HepG2 (cell line): ENCODE measurements around the gene ERBB4. TPM values are rescaled to one million over a fixed set of nuclear protein-coding genes. Genes with fewer than 3 reads are reported as not detected.

Experiments used
- ATAC-seq: fragments of 200-7000 bp; cut with Tn5 transposase; 3 replicates; pipeline ENCODE4 v1.9.1; 2020; ENCODE audit warnings: mild to moderate bottlenecking, moderate library complexity
- BruUV-seq: library from RNA; stranded (reverse); fragments of 400-500 nt; replicated peaks from 2 replicates; lab custom pipeline; 2021; lab: Mats Ljungman, UMichigan
- CTCF ChIA-PET: fragments of 300-600 bp; formaldehyde crosslinking; extraction: SDS; loops from one replicate; lab custom pipeline; 2021; ENCODE audit warnings: low total read pairs, inconsistent platforms, low intra/inter-chr PET ratio; lab: Yijun Ruan, JAX
- POLR2A ChIA-PET: fragments of 350-600 bp; sonication (Branson Sonifier 250); formaldehyde crosslinking; loops from one replicate; lab custom pipeline; 2020; ENCODE audit warnings: antibody characterized with exemption, inconsistent platforms; lab: Yijun Ruan, JAX
- DNase-seq: peaks from one replicate; pipeline ENCODE4 v3.0.0-alpha.2; 2015; ENCODE audit warnings: low spot score
- FAIRE-seq: peaks from 3 replicates; lab custom pipeline; 2011; peaks lifted over from hg19 to GRCh38; lab: Jason Lieb, UNC
- H2AFZ ChIP-seq: one replicate; pipeline ENCODE4 v1.6.1; 2011; ENCODE audit warnings: low read length, inconsistent platforms
- H3K27ac ChIP-seq: fragments of 300-600 bp; 3 replicates; pipeline ENCODE4 v1.8.0; 2011; ENCODE audit warnings: mixed run types, mild to moderate bottlenecking, mixed read lengths, low read length, inconsistent platforms; ENCODE audit not compliant: insufficient read depth; ENCODE audit errors: extremely low read length
- H3K27me3 ChIP-seq, 2 experiments: fragments of 200-600 bp in 1 of 2; 2 replicates in 1 of 2; 3 replicates in 1 of 2; pipeline versions ENCODE4 v1.6.0 to v1.8.0; 2011; ENCODE audit warnings: low read length in 2 of 2, mild to moderate bottlenecking in 2 of 2, moderate library complexity in 2 of 2, inconsistent platforms in 1 of 2; ENCODE audit not compliant: insufficient read depth in 2 of 2, control insufficient read depth in 1 of 2
- H3K36me3 ChIP-seq, 2 experiments: fragments of 200-600 bp in 1 of 2; replicated peaks in 1 of 2; 2 replicates in 1 of 2; 3 replicates in 1 of 2; pipeline versions ENCODE4 v1.5.1 to v1.8.0; 2011; ENCODE audit warnings: low read length in 2 of 2, inconsistent platforms in 1 of 2; ENCODE audit not compliant: insufficient read depth in 2 of 2, control insufficient read depth in 1 of 2
- H3K4me1 ChIP-seq: 2 replicates; pipeline ENCODE4 v1.5.1; 2012; ENCODE audit warnings: low read length, inconsistent platforms; ENCODE audit not compliant: insufficient read depth
- H3K4me2 ChIP-seq: 2 replicates; pipeline ENCODE4 v1.6.0; 2011; ENCODE audit warnings: low read depth, low read length, inconsistent platforms
- H3K4me3 ChIP-seq, 3 experiments: fragments of 200-600 bp in 1 of 3; sonication (generic), shearing (Covaris generic) in 1 of 3; replicated peaks in 1 of 3; 2 replicates each; pipeline ENCODE4 v1.5.1; 2011 to 2016; ENCODE audit warnings: low read length in 3 of 3, inconsistent platforms in 2 of 3, low read depth in 2 of 3, mild to moderate bottlenecking in 2 of 3, control low read depth in 1 of 3, mixed read lengths in 1 of 3; ENCODE audit not compliant: insufficient read depth in 1 of 3
- H3K79me2 ChIP-seq: one replicate; pipeline ENCODE4 v1.6.1; 2011; ENCODE audit warnings: low read length, inconsistent platforms; ENCODE audit not compliant: insufficient read depth
- H3K9ac ChIP-seq: 2 replicates; pipeline ENCODE4 v1.6.0; 2011; ENCODE audit warnings: mild to moderate bottlenecking, low read depth, low read length, inconsistent platforms; ENCODE audit not compliant: insufficient read depth
- H3K9me3 ChIP-seq: 2 replicates; pipeline ENCODE4 v1.5.1; 2012; ENCODE audit warnings: mild to moderate bottlenecking, low read length
- H4K20me1 ChIP-seq: 2 replicates; pipeline ENCODE4 v1.6.0; 2011; ENCODE audit warnings: inconsistent platforms, mild to moderate bottlenecking, low read length, moderate library complexity; ENCODE audit not compliant: insufficient read depth
- CC2D1A ChIP-seq: sonication (generic); formaldehyde crosslinking; IDR thresholded peaks from 2 replicates; pipeline ENCODE4 v1.8.1; 2023; ENCODE audit warnings: mild to moderate bottlenecking, missing genetic modification reagents
- HOXA7 ChIP-seq: sonication (generic); formaldehyde crosslinking; IDR thresholded peaks from 2 replicates; pipeline ENCODE4 v1.8.1; 2022; ENCODE audit warnings: mild to moderate bottlenecking, missing genetic modification reagents, moderate library complexity
- IKZF1 ChIP-seq: fragments of 450-650 bp; IDR thresholded peaks from 2 replicates; pipeline ENCODE4 v1.7.1; 2016
- NR1H2 ChIP-seq: sonication (generic); formaldehyde crosslinking; IDR thresholded peaks from 2 replicates; pipeline ENCODE4 v1.8.1; 2022; ENCODE audit warnings: low read depth, missing genetic modification reagents, borderline replicate concordance
- SP2 ChIP-seq: sonication (generic); formaldehyde crosslinking; IDR thresholded peaks from 2 replicates; pipeline ENCODE4 v1.5.1; 2020; ENCODE audit warnings: mild to moderate bottlenecking, missing genetic modification reagents
- XBP1 ChIP-seq: sonication (generic); formaldehyde crosslinking; IDR thresholded peaks from 2 replicates; pipeline ENCODE4 v1.5.0; 2020; ENCODE audit warnings: missing genetic modification reagents
- ZKSCAN1 ChIP-seq: fragments of 150-350 bp; IDR thresholded peaks from 2 replicates; pipeline ENCODE4 v1.6.1; 2014; ENCODE audit warnings: low read length
- ZNF607 ChIP-seq: sonication (generic); formaldehyde crosslinking; IDR thresholded peaks from 2 replicates; pipeline ENCODE4 v1.5.1; 2020; ENCODE audit warnings: missing genetic modification reagents, mild to moderate bottlenecking, borderline replicate concordance
- ZNF674 ChIP-seq: sonication (generic); formaldehyde crosslinking; IDR thresholded peaks from 2 replicates; pipeline ENCODE4 v1.5.0; 2020; ENCODE audit warnings: low read depth, mild to moderate bottlenecking, missing genetic modification reagents
- WGBS: methylation state at CpG from one replicate; pipeline ENCODE4 v1.1.6; 2017; ENCODE audit warnings: low lambda C conversion rate; 5-methylcytosine and 5-hydroxymethylcytosine counted together
- in situ Hi-C: cut with HindIII; loops from 2 replicates; pipeline ENCODE4 v1.10.0; 2017; ENCODE audit warnings: low pct_unique_long_range_greater_than_20kb; ENCODE audit not compliant: extremely low pct_ligation_motif_present
- intact Hi-C: fragments of 100-400 bp; cut with micrococcal nuclease; formaldehyde crosslinking; loops from one replicate; pipeline ENCODE4 v1.10.0; 2022; ENCODE audit not compliant: unreplicated experiment
- polyA plus RNA-seq, 8 experiments: library from polyadenylated mRNA; depleted of rRNA in 3 of 8; stranded (reverse) in 7 of 8; unstranded in 1 of 8; fragments of >200 nt; fragmentation: Illumina TruSeq in 4 of 8; extraction: Trizol in 4 of 8; gene quantifications; 2 replicates each; pipeline versions ENCODE4 v1.2.1 to v1.2.3, GENCODE V29; 2011 to 2016; ENCODE audit warnings: low read depth in 4 of 8, missing spikeins in 1 of 8, mixed read lengths in 1 of 8; ENCODE audit not compliant: insufficient read depth in 1 of 8
- total RNA-seq, 5 experiments: library from RNA; depleted of rRNA; stranded (reverse); fragments of >200 nt; fragmentation: Illumina TruSeq; extraction: Trizol; gene quantifications; 2 replicates each; pipeline ENCODE4 v1.2.3, GENCODE V29; 2016; ENCODE audit warnings: low read depth in 1 of 5
- TF ChIP-seq, protein P1 (sequence below): sonication (generic); formaldehyde crosslinking; IDR thresholded peaks from 2 replicates; pipeline ENCODE4 v1.5.1; 2020; ENCODE audit warnings: missing genetic modification reagents, mild to moderate bottlenecking, borderline replicate concordance
- TF ChIP-seq, protein P2 (sequence below): sonication (generic); formaldehyde crosslinking; IDR thresholded peaks from 2 replicates; pipeline ENCODE4 v1.8.0; 2022; ENCODE audit warnings: mild to moderate bottlenecking, missing genetic modification reagents, moderate library complexity
- TF ChIP-seq, protein P3 (sequence below): sonication (generic); formaldehyde crosslinking; IDR thresholded peaks from 2 replicates; pipeline ENCODE4 v1.4.0; 2020; ENCODE audit warnings: missing genetic modification reagents
- TF ChIP-seq, protein P4 (sequence below): sonication (generic); formaldehyde crosslinking; IDR thresholded peaks from 2 replicates; pipeline ENCODE4 v1.4.0; 2020; ENCODE audit warnings: missing genetic modification reagents

ERBB4 gene
- total and polyA plus RNA-seq, 2 of the 13 experiments (the other 11 are each of a cell fraction or from before 2014, with no cell fraction given), result not detected

DNA sequence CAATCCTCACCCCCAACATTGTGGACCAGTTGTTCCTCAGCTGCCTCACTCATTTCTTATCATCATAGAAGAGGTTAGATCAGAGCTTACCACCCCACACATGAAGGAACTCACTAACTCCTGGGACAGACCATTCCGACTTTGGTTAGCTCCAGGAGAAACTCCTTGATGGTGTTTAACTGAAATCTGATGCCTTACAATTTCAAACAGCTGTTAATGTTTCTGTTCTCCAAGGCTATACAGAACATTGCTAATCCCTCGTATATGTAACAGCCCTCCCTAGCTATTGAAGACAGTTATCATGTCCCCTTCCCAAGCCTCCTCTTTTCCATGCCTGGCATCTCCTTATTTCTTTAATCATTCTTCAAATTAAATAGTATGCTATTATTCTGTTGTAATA, 14.8 kb downstream of the ERBB4 start:
- ChIA-PET POLR2A (no interaction called here), CTCF (no interaction called here)
- Histone ChIP-seq H3K4me1 (no peaks in the 10 kb centered on the region), H3K9me3 (no peaks in the 10 kb centered on the region), H3K36me3 (no peaks in the 10 kb centered on the region), H3K27me3 (no peaks in the 10 kb centered on the region), H3K9ac (no peak overlapping the region), H2AFZ (no peak overlapping the region), H3K4me2 (no peak overlapping the region), H4K20me1 (no peaks in the 10 kb centered on the region), H3K79me2 (no peaks in the 10 kb centered on the region), H3K4me3 (no peak overlapping the region), H3K27ac (no peak overlapping the region)
- no TSS peak for BruUV-seq
- intact Hi-C loops (no loop called here), in situ Hi-C loops (no loop called here)
- DNase-seq (no peak), FAIRE-seq (no peak), ATAC-seq (no peak)
- WGBS, result 2% methylated on average over 2 of the region's 2 CpGs
- TF ChIP-seq, protein P1, sequence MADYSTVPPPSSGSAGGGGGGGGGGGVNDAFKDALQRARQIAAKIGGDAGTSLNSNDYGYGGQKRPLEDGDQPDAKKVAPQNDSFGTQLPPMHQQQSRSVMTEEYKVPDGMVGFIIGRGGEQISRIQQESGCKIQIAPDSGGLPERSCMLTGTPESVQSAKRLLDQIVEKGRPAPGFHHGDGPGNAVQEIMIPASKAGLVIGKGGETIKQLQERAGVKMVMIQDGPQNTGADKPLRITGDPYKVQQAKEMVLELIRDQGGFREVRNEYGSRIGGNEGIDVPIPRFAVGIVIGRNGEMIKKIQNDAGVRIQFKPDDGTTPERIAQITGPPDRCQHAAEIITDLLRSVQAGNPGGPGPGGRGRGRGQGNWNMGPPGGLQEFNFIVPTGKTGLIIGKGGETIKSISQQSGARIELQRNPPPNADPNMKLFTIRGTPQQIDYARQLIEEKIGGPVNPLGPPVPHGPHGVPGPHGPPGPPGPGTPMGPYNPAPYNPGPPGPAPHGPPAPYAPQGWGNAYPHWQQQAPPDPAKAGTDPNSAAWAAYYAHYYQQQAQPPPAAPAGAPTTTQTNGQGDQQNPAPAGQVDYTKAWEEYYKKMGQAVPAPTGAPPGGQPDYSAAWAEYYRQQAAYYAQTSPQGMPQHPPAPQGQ (CRISPR knock-in tag), result no peak
- TF ChIP-seq IKZF1, result no peak
- TF ChIP-seq, protein P2, sequence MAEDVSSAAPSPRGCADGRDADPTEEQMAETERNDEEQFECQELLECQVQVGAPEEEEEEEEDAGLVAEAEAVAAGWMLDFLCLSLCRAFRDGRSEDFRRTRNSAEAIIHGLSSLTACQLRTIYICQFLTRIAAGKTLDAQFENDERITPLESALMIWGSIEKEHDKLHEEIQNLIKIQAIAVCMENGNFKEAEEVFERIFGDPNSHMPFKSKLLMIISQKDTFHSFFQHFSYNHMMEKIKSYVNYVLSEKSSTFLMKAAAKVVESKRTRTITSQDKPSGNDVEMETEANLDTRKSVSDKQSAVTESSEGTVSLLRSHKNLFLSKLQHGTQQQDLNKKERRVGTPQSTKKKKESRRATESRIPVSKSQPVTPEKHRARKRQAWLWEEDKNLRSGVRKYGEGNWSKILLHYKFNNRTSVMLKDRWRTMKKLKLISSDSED (CRISPR knock-in tag), result no peak
- no peak for TF ChIP-seq CC2D1A
- no peak for TF ChIP-seq ZNF607 (CRISPR knock-in tag)
- TF ChIP-seq, protein P3, sequence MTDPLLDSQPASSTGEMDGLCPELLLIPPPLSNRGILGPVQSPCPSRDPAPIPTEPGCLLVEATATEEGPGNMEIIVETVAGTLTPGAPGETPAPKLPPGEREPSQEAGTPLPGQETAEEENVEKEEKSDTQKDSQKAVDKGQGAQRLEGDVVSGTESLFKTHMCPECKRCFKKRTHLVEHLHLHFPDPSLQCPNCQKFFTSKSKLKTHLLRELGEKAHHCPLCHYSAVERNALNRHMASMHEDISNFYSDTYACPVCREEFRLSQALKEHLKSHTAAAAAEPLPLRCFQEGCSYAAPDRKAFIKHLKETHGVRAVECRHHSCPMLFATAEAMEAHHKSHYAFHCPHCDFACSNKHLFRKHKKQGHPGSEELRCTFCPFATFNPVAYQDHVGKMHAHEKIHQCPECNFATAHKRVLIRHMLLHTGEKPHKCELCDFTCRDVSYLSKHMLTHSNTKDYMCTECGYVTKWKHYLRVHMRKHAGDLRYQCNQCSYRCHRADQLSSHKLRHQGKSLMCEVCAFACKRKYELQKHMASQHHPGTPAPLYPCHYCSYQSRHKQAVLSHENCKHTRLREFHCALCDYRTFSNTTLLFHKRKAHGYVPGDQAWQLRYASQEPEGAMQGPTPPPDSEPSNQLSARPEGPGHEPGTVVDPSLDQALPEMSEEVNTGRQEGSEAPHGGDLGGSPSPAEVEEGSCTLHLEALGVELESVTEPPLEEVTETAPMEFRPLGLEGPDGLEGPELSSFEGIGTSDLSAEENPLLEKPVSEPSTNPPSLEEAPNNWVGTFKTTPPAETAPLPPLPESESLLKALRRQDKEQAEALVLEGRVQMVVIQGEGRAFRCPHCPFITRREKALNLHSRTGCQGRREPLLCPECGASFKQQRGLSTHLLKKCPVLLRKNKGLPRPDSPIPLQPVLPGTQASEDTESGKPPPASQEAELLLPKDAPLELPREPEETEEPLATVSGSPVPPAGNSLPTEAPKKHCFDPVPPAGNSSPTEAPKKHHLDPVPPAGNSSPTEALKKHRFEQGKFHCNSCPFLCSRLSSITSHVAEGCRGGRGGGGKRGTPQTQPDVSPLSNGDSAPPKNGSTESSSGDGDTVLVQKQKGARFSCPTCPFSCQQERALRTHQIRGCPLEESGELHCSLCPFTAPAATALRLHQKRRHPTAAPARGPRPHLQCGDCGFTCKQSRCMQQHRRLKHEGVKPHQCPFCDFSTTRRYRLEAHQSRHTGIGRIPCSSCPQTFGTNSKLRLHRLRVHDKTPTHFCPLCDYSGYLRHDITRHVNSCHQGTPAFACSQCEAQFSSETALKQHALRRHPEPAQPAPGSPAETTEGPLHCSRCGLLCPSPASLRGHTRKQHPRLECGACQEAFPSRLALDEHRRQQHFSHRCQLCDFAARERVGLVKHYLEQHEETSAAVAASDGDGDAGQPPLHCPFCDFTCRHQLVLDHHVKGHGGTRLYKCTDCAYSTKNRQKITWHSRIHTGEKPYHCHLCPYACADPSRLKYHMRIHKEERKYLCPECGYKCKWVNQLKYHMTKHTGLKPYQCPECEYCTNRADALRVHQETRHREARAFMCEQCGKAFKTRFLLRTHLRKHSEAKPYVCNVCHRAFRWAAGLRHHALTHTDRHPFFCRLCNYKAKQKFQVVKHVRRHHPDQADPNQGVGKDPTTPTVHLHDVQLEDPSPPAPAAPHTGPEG (CRISPR knock-in tag), result no peak
- no peak for TF ChIP-seq XBP1 (CRISPR knock-in tag)
- TF ChIP-seq, protein P4, sequence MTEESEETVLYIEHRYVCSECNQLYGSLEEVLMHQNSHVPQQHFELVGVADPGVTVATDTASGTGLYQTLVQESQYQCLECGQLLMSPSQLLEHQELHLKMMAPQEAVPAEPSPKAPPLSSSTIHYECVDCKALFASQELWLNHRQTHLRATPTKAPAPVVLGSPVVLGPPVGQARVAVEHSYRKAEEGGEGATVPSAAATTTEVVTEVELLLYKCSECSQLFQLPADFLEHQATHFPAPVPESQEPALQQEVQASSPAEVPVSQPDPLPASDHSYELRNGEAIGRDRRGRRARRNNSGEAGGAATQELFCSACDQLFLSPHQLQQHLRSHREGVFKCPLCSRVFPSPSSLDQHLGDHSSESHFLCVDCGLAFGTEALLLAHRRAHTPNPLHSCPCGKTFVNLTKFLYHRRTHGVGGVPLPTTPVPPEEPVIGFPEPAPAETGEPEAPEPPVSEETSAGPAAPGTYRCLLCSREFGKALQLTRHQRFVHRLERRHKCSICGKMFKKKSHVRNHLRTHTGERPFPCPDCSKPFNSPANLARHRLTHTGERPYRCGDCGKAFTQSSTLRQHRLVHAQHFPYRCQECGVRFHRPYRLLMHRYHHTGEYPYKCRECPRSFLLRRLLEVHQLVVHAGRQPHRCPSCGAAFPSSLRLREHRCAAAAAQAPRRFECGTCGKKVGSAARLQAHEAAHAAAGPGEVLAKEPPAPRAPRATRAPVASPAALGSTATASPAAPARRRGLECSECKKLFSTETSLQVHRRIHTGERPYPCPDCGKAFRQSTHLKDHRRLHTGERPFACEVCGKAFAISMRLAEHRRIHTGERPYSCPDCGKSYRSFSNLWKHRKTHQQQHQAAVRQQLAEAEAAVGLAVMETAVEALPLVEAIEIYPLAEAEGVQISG (CRISPR knock-in tag), result no peak
- no peak for TF ChIP-seq HOXA7 (CRISPR knock-in tag)
- TF ChIP-seq ZNF674 (CRISPR knock-in tag), result no peak
- no peak for TF ChIP-seq SP2
- TF ChIP-seq ZKSCAN1, result no peak
- no peak for TF ChIP-seq NR1H2
